ENCODE results near the gene USP28. TPM values are rescaled to one million over a fixed set of nuclear protein-coding genes. Genes with fewer than 3 reads are reported as not detected.

Gene USP28
- total RNA-seq, 4 donors from 2014 or later = 5.3 to 43.3 (median 22.4) TPM

- no peaks in the 10 kb centered on the region for H3K27me3 ChIP-seq
- H3K4me3 ChIP-seq = no peak overlapping the region
- no peaks in the 10 kb centered on the region for H3K36me3 ChIP-seq
- TF ChIP-seq CTCF (IDR thresholded peaks at IDR 0.05) = no peak
- TF ChIP-seq POLR2A (IDR thresholded peaks at IDR 0.05) = no peak
- no peak overlapping the region for H3K27ac ChIP-seq
- intact Hi-C loops (cut with DNase I; ENCODE audit: low total_unique reads) = no loop called here
- H3K4me1 ChIP-seq = no peaks in the 10 kb centered on the region
- no peaks in the 10 kb centered on the region for H3K9me3 ChIP-seq
- DNase-seq = no peak
Measured at GRCh38 chr11:113862435-113862834, 12.9 kb downstream of the USP28 start.

GRCh38 chr11:113859665-113860064 lies 15.7 kb downstream of the USP28 start:
- no peaks in the 10 kb centered on the region for H3K9me3 ChIP-seq
- no peak for DNase-seq
- intact Hi-C loops (cut with DNase I; ENCODE audit: low total_unique reads) = no loop called here
- H3K4me1 ChIP-seq = no peaks in the 10 kb centered on the region
- TF ChIP-seq POLR2A (IDR thresholded peaks at IDR 0.05) (no peak), CTCF (IDR thresholded peaks at IDR 0.05) (no peak)
- H3K27me3 ChIP-seq = no peaks in the 10 kb centered on the region
- H3K27ac ChIP-seq = no peak overlapping the region
- H3K4me3 ChIP-seq = no peak overlapping the region
- no peaks in the 10 kb centered on the region for H3K36me3 ChIP-seq

- H3K36me3 ChIP-seq = no peaks in the 10 kb centered on the region
- H3K27ac ChIP-seq = no peak overlapping the region
- no peak overlapping the region for H3K4me3 ChIP-seq
- no peaks in the 10 kb centered on the region for H3K9me3 ChIP-seq
- TF ChIP-seq POLR2A (IDR thresholded peaks at IDR 0.05) (no peak), CTCF (IDR thresholded peaks at IDR 0.05) (no peak)
- H3K4me1 ChIP-seq = no peaks in the 10 kb centered on the region
- intact Hi-C loops (cut with DNase I; ENCODE audit: low total_unique reads) = no loop called here
- no peak for DNase-seq
- H3K27me3 ChIP-seq = no peaks in the 10 kb centered on the region
Measured at GRCh38 chr11:113856966-113857759, 18.2 kb downstream of the USP28 start.

- DNase-seq = no peak
- H3K36me3 ChIP-seq = no peaks in the 10 kb centered on the region
Measured at GRCh38 chr11:113855803-113856202, 19.6 kb downstream of the USP28 start.

More at GRCh38 chr11:113855803-113856202, 19.6 kb downstream of the USP28 start:
- Histone ChIP-seq H3K27me3 (no peaks in the 10 kb centered on the region), H3K4me1 (no peaks in the 10 kb centered on the region), H3K27ac (no peak overlapping the region), H3K4me3 (no peak overlapping the region), H3K9me3 (no peaks in the 10 kb centered on the region)
- intact Hi-C loops (cut with DNase I; ENCODE audit: low total_unique reads) = no loop called here
- TF ChIP-seq CTCF (IDR thresholded peaks at IDR 0.05) (no peak), POLR2A (IDR thresholded peaks at IDR 0.05) (no peak)
